Measurements from ENCODE around the gene SLC25A12.

SLC25A12 gene

GRCh38 chr2:171804456-171804855 lies 89.6 kb downstream of the SLC25A12 start:
- no peak for DNase-seq
- H3K27me3 ChIP-seq (ENCODE audit: insufficient read depth, low read depth, severe bottlenecking) = no peaks in the 10 kb centered on the region
- no peak overlapping the region for H3K27ac ChIP-seq
- H3K9me3 ChIP-seq (ENCODE audit: severe bottlenecking) = no peaks in the 10 kb centered on the region
- no peak overlapping the region for H3K4me3 ChIP-seq (ENCODE audit: low read depth, low read length)
- peaks cover 15% of the 10 kb centered on the region for H3K36me3 ChIP-seq
- TF ChIP-seq, protein P1, sequence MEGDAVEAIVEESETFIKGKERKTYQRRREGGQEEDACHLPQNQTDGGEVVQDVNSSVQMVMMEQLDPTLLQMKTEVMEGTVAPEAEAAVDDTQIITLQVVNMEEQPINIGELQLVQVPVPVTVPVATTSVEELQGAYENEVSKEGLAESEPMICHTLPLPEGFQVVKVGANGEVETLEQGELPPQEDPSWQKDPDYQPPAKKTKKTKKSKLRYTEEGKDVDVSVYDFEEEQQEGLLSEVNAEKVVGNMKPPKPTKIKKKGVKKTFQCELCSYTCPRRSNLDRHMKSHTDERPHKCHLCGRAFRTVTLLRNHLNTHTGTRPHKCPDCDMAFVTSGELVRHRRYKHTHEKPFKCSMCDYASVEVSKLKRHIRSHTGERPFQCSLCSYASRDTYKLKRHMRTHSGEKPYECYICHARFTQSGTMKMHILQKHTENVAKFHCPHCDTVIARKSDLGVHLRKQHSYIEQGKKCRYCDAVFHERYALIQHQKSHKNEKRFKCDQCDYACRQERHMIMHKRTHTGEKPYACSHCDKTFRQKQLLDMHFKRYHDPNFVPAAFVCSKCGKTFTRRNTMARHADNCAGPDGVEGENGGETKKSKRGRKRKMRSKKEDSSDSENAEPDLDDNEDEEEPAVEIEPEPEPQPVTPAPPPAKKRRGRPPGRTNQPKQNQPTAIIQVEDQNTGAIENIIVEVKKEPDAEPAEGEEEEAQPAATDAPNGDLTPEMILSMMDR (IDR thresholded peaks at IDR 0.05; ENCODE audit: low read depth, low read length) = no peak

- peaks cover 11% of the 10 kb centered on the region for H3K36me3 ChIP-seq
- no peaks in the 10 kb centered on the region for H3K27me3 ChIP-seq (ENCODE audit: insufficient read depth, low read depth, severe bottlenecking)
- no peak for DNase-seq
- H3K4me3 ChIP-seq (ENCODE audit: low read depth, low read length) = no peak overlapping the region
- H3K9me3 ChIP-seq (ENCODE audit: severe bottlenecking) = no peaks in the 10 kb centered on the region
- H3K27ac ChIP-seq = no peak overlapping the region
- TF ChIP-seq, protein P1 (IDR thresholded peaks at IDR 0.05; ENCODE audit: low read depth, low read length) = no peak
Measured at GRCh38 chr2:171803757-171804156, 90.3 kb downstream of the SLC25A12 start.

DNA sequence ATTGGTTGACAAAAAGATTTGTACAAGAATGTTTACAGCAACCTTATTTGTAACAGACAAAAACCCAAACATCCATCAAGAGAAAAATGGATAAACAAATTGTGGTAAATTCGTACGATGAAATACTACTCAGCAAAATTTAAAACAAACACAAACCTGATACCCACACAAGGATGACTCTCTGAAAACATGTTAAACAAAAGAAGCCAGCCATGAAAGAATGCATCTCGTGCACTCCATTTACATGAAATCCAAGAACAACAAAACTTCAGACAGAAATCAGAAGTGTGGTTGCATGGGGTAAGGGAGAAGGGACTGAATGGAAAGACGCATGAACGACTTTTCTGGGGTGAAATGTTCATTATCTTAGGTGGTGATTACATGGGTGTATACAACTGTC lies 93.4 kb downstream of the SLC25A12 start:
- no peak overlapping the region for H3K4me3 ChIP-seq (ENCODE audit: low read depth, low read length)
- H3K27me3 ChIP-seq (ENCODE audit: insufficient read depth, low read depth, severe bottlenecking) = no peaks in the 10 kb centered on the region
- no peak for DNase-seq
- TF ChIP-seq, protein P1 (IDR thresholded peaks at IDR 0.05; ENCODE audit: low read depth, low read length) = no peak
- H3K27ac ChIP-seq = no peak overlapping the region
- peaks cover 5% of the 10 kb centered on the region for H3K36me3 ChIP-seq
- H3K9me3 ChIP-seq (ENCODE audit: severe bottlenecking) = no peaks in the 10 kb centered on the region

DNA sequence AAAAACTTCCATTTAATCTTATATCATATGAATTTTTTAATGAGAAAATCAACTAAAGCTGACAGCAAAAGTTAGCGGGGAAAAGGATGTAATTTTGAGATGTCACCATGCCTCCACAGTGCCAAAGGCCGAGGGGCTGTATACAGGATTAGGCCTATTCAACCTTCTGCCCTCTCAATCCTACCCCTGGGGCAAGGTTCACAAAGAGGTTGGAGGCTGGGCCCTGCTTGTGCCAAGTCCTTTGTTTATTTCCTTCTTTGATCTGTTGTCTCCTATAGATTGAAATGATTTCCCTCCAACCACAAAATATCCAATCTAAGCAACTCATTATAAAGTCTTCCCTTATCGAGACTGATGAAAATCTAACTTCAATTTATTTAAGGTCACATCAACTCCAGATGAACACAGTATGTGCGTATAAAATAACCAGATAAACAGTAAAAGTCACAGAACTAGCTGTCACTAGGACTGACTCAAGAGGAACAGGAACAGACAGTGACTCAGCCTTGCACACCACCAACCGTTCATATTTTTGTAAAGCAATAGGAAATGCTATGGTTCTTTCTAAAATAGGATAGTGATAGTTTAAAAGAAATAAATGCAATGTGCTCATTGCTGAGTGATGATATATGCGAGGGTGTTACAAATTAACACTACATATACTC lies 95.8 kb downstream of the SLC25A12 start:
- Histone ChIP-seq H3K27ac (no peak overlapping the region), H3K36me3 (no peaks in the 10 kb centered on the region), H3K9me3 (ENCODE audit: severe bottlenecking) (no peaks in the 10 kb centered on the region), H3K4me3 (ENCODE audit: low read depth, low read length) (no peak overlapping the region), H3K27me3 (ENCODE audit: insufficient read depth, low read depth, severe bottlenecking) (no peaks in the 10 kb centered on the region)
- TF ChIP-seq, protein P1 (IDR thresholded peaks at IDR 0.05; ENCODE audit: low read depth, low read length) = no peak
- DNase-seq = no peak

- TF ChIP-seq, protein P1 (IDR thresholded peaks at IDR 0.05; ENCODE audit: low read depth, low read length) = no peak
- H3K4me3 ChIP-seq (ENCODE audit: low read depth, low read length) = no peak overlapping the region
- peak; percentile 54 for DNase-seq
- no peaks in the 10 kb centered on the region for H3K9me3 ChIP-seq (ENCODE audit: severe bottlenecking)
- no peaks in the 10 kb centered on the region for H3K27me3 ChIP-seq (ENCODE audit: insufficient read depth, low read depth, severe bottlenecking)
- peak overlapping the region; percentile 41 for H3K27ac ChIP-seq
- H3K36me3 ChIP-seq = peaks cover 5% of the 10 kb centered on the region; the same call in 1 of the 2 replicates
Measured at GRCh38 chr2:171794918-171795317, 99.1 kb downstream of the SLC25A12 start.
